ENCODE results near the gene ARID3A. TPM values are rescaled to one million over a fixed set of nuclear protein-coding genes. Genes with fewer than 3 reads are reported as not detected.

Gene ARID3A
- total RNA-seq, 1 donor from 2014 or later = 106 TPM

DNA sequence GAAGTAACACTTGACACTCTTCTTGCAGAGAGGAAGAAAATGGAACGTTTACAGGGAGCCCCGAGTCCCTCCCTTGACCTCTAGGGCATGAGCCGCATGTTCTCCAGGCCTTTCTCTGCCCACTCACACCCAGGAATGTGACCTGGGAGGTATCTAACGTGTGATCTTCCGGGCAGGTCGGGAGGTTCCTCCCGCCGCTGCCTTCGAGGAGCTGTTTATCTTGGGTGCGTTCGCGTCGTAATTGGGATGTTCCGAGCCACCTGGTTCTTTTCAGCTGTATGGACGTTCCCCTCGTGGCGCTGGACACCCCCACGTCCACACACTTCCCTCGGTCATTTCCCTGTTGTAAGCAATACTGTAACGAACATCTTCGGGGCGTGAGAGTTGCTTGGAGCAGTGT is 13.6 kb downstream of the ARID3A start:
- peaks cover 2% of the 10 kb centered on the region for H3K36me3 ChIP-seq (ENCODE audit: insufficient read depth, low read length)
- peaks cover 26% of the 10 kb centered on the region for H3K4me1 ChIP-seq (ENCODE audit: insufficient read depth, low read length)
- no peak overlapping the region for H3K9ac ChIP-seq (ENCODE audit: low read length)
- H3K27me3 ChIP-seq (ENCODE audit: insufficient read depth, low read length) = no peaks in the 10 kb centered on the region
- DNase-seq (ENCODE audit: low read depth) (no peak), FAIRE-seq (no peak)
- H3K4me1 Mint-ChIP-seq (ENCODE audit: low read depth, unreplicated experiment) = peaks cover 7% of the 10 kb centered on the region
- no peaks in the 10 kb centered on the region for H3K9me3 Mint-ChIP-seq (ENCODE audit: unreplicated experiment)
- H3K4me3 ChIP-seq (ENCODE audit: insufficient read depth, low read depth, low read length) = no peak overlapping the region
- no peaks in the 10 kb centered on the region for H3K9me3 ChIP-seq (ENCODE audit: insufficient read depth, low read depth, low read length)
- no peak overlapping the region for H3K4me3 Mint-ChIP-seq (ENCODE audit: unreplicated experiment)
- TF ChIP-seq EZH2 (IDR thresholded peaks at IDR 0.05; ENCODE audit: insufficient read depth, low read length) (no peak), CTCF (IDR thresholded peaks at IDR 0.05; ENCODE audit: insufficient read depth, low read depth, low read length) (no peak)
- H2AFZ ChIP-seq (ENCODE audit: low read depth, low read length) = no peak overlapping the region
- peaks cover 65% of the 10 kb centered on the region for H4K20me1 ChIP-seq (ENCODE audit: insufficient read depth, low read length)
- peak overlapping the region; percentile 69 for H3K27ac Mint-ChIP-seq (ENCODE audit: unreplicated experiment)
- no peak overlapping the region for H3K4me2 ChIP-seq (ENCODE audit: low read length)
- H3K27ac ChIP-seq (ENCODE audit: low read depth, low read length) = no peak overlapping the region
- H3K36me3 Mint-ChIP-seq (ENCODE audit: low read depth, unreplicated experiment) = peaks cover 26% of the 10 kb centered on the region
- peaks cover 82% of the 10 kb centered on the region for H3K79me2 ChIP-seq (ENCODE audit: insufficient read depth, low read length)
- H3K27me3 Mint-ChIP-seq (ENCODE audit: low read depth, unreplicated experiment) = no peaks in the 10 kb centered on the region

DNA sequence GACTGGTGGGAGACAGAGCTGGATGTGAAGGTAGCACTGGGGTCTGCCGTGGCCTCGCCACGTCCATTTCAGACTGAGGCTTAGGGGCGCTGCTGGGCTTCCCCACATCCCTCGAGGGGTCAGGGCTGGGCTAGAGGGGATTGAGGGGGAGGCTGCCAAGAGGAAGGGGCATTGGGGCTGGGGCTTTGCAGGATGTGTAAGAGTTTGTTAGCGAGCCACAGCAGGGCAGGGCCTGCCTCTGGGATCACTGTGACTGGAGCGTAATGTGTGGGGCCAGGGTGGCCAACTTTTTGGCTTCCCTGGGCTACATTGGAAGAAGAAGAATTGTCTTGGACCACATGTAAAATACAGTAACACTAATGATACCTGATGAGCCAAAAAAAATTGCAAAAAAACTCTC is 14.1 kb downstream of the ARID3A start:
- no peaks in the 10 kb centered on the region for H3K27me3 ChIP-seq (ENCODE audit: insufficient read depth, low read length)
- no peaks in the 10 kb centered on the region for H3K9me3 Mint-ChIP-seq (ENCODE audit: unreplicated experiment)
- H3K27me3 Mint-ChIP-seq (ENCODE audit: low read depth, unreplicated experiment) = no peaks in the 10 kb centered on the region
- H4K20me1 ChIP-seq (ENCODE audit: insufficient read depth, low read length) = peaks cover 70% of the 10 kb centered on the region
- H3K27ac Mint-ChIP-seq (ENCODE audit: unreplicated experiment) = no peak overlapping the region
- no peak overlapping the region for H3K4me3 ChIP-seq (ENCODE audit: insufficient read depth, low read depth, low read length)
- H3K27ac ChIP-seq (ENCODE audit: low read depth, low read length) = no peak overlapping the region
- no peak overlapping the region for H3K9ac ChIP-seq (ENCODE audit: low read length)
- FAIRE-seq (no peak), DNase-seq (ENCODE audit: low read depth) (no peak)
- H3K9me3 ChIP-seq (ENCODE audit: insufficient read depth, low read depth, low read length) = no peaks in the 10 kb centered on the region
- H3K36me3 Mint-ChIP-seq (ENCODE audit: low read depth, unreplicated experiment) = peaks cover 26% of the 10 kb centered on the region
- H2AFZ ChIP-seq (ENCODE audit: low read depth, low read length) = no peak overlapping the region
- H3K4me2 ChIP-seq (ENCODE audit: low read length) = no peak overlapping the region
- TF ChIP-seq EZH2 (IDR thresholded peaks at IDR 0.05; ENCODE audit: insufficient read depth, low read length) (no peak), CTCF (IDR thresholded peaks at IDR 0.05; ENCODE audit: insufficient read depth, low read depth, low read length) (no peak)
- H3K36me3 ChIP-seq (ENCODE audit: insufficient read depth, low read length) = peaks cover 2% of the 10 kb centered on the region
- H3K79me2 ChIP-seq (ENCODE audit: insufficient read depth, low read length) = peaks cover 82% of the 10 kb centered on the region
- H3K4me3 Mint-ChIP-seq (ENCODE audit: unreplicated experiment) = no peak overlapping the region
- peaks cover 7% of the 10 kb centered on the region for H3K4me1 Mint-ChIP-seq (ENCODE audit: low read depth, unreplicated experiment)
- peaks cover 21% of the 10 kb centered on the region for H3K4me1 ChIP-seq (ENCODE audit: insufficient read depth, low read length)

DNA sequence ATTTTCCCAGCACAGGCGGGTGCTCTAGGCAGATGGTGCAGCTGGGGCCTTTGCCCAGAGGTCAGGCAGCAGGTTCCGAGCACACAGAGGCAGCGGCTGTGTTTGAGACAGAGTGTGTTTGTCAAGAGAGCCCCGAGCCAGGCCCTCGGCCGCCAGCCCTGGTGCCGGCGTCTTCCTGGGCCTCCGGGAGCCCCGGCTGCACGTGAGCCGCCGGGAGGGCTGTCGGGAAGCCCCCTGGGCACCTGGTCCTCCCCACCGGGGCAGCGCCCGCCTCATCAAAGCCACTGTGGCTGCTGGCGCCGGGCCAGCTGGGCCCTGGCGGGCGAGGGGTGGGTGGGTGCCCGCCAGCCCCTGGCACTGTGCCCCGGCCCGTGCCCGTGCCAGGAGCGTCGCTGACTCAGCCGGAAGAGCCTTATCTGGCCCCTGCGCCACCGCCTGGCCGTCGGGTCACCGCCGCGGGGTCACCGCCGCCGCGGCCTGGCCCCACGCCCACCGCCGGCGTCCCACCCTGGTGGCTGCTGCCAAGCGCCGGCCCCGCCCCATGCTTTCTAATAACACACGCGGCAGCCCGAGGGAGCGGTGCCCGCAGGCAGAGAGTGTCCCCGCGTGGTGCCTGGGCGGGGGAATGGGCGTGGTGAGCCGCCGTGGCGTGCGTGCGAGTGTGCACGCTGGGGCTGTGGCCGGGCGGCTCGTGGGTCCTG is 14.9 kb downstream of the ARID3A start:
- H3K27ac Mint-ChIP-seq (ENCODE audit: unreplicated experiment) = no peak overlapping the region
- H3K9ac ChIP-seq (ENCODE audit: low read length) = no peak overlapping the region
- peaks cover 26% of the 10 kb centered on the region for H3K36me3 Mint-ChIP-seq (ENCODE audit: low read depth, unreplicated experiment)
- peak overlapping the region; percentile 67 for H3K4me2 ChIP-seq (ENCODE audit: low read length)
- H3K9me3 ChIP-seq (ENCODE audit: insufficient read depth, low read depth, low read length) = no peaks in the 10 kb centered on the region
- no peak overlapping the region for H3K4me3 ChIP-seq (ENCODE audit: insufficient read depth, low read depth, low read length)
- no peak for TF ChIP-seq CTCF (IDR thresholded peaks at IDR 0.05; ENCODE audit: insufficient read depth, low read depth, low read length)
- no peak for TF ChIP-seq EZH2 (IDR thresholded peaks at IDR 0.05; ENCODE audit: insufficient read depth, low read length)
- H3K9me3 Mint-ChIP-seq (ENCODE audit: unreplicated experiment) = no peaks in the 10 kb centered on the region
- peaks cover 2% of the 10 kb centered on the region for H3K36me3 ChIP-seq (ENCODE audit: insufficient read depth, low read length)
- H4K20me1 ChIP-seq (ENCODE audit: insufficient read depth, low read length) = peaks cover 78% of the 10 kb centered on the region
- H3K4me3 Mint-ChIP-seq (ENCODE audit: unreplicated experiment) = no peak overlapping the region
- DNase-seq (ENCODE audit: low read depth) = peak; percentile 47
- H3K27me3 ChIP-seq (ENCODE audit: insufficient read depth, low read length) = no peaks in the 10 kb centered on the region
- H3K4me1 Mint-ChIP-seq (ENCODE audit: low read depth, unreplicated experiment) = peaks cover 7% of the 10 kb centered on the region
- peaks cover 17% of the 10 kb centered on the region for H3K4me1 ChIP-seq (ENCODE audit: insufficient read depth, low read length)
- H3K27ac ChIP-seq (ENCODE audit: low read depth, low read length) = no peak overlapping the region
- FAIRE-seq = no peak
- H3K27me3 Mint-ChIP-seq (ENCODE audit: low read depth, unreplicated experiment) = no peaks in the 10 kb centered on the region
- no peak overlapping the region for H2AFZ ChIP-seq (ENCODE audit: low read depth, low read length)
- peaks cover 84% of the 10 kb centered on the region for H3K79me2 ChIP-seq (ENCODE audit: insufficient read depth, low read length)

All from astrocyte (in vitro differentiated cells and primary cell).